ENCODE results near the gene CHI3L2.

The CHI3L2 gene

DNA sequence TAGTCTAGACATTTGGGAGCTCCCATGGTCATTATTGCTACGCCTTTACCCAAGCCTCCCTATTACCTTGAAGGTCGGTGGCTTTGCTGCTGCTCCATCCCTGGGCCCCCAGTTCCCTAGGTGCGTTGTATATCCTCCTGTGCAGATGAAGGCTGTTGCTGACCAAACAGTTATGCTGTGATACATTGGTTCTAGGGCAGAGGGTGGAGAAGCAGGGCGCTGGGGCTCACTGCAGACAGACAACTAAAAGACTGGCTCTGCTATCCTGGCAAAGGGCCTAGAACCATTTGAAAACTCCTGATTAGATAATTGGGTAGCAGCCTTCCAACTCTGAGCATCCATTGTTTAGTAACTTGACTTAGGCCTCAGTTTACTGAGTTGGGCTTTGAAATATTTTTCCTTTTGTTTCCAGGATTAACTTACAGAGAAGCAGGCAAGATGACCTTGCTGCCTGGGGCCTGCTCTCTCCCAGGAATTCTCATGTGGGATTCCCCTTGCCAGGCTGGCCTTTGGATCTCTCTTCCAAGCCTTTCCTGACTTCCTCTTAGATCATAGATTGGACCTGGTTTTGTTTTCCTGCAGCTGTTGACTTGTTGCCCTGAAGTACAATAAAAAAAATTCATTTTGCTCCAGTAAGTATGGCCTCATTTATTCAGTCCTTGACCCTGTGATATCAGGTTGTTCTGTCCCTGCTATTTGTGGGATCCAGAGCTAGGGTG lies 15.5 kb downstream of the CHI3L2 start:
- in situ Hi-C loops (cut with MboI; ENCODE audit: low pct_unique_long_range_greater_than_20kb, low sequenced_read_pairs, unreplicated experiment), result no loop called here
- no peak for DNase-seq (ENCODE audit: low spot score)
- TF ChIP-seq, protein P1, sequence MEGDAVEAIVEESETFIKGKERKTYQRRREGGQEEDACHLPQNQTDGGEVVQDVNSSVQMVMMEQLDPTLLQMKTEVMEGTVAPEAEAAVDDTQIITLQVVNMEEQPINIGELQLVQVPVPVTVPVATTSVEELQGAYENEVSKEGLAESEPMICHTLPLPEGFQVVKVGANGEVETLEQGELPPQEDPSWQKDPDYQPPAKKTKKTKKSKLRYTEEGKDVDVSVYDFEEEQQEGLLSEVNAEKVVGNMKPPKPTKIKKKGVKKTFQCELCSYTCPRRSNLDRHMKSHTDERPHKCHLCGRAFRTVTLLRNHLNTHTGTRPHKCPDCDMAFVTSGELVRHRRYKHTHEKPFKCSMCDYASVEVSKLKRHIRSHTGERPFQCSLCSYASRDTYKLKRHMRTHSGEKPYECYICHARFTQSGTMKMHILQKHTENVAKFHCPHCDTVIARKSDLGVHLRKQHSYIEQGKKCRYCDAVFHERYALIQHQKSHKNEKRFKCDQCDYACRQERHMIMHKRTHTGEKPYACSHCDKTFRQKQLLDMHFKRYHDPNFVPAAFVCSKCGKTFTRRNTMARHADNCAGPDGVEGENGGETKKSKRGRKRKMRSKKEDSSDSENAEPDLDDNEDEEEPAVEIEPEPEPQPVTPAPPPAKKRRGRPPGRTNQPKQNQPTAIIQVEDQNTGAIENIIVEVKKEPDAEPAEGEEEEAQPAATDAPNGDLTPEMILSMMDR (IDR thresholded peaks at IDR 0.05; ENCODE audit: extremely low read depth, insufficient read depth, missing control alignments), result no peak

- no peak for DNase-seq (ENCODE audit: low spot score)
- in situ Hi-C loops (cut with MboI; ENCODE audit: low pct_unique_long_range_greater_than_20kb, low sequenced_read_pairs, unreplicated experiment), result no loop called here
- TF ChIP-seq, protein P1 (IDR thresholded peaks at IDR 0.05; ENCODE audit: extremely low read depth, insufficient read depth, missing control alignments), result no peak
Observed at GRCh38 chr1:111247125-111247838, 19.8 kb downstream of the CHI3L2 start.

DNA sequence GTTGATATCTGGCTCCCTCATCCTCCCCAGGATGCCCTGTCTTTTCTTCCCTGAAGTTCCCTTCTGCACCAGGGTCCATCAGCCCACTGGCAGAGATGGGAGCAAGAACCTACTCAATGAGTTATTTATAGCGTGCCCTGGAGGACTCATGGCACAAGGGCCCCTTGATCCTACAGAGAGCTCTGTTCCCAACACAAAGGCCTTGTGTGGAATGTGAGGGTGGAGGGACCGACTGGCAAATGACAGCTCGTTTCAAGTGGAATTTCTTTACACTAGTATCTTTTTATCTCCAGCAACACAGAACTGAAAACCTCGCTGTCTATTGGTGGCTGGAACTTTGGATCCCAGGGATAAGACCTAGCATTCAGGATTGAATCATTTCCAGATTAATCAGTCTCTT lies 22.4 kb downstream of the CHI3L2 start:
- TF ChIP-seq, protein P1 (IDR thresholded peaks at IDR 0.05; ENCODE audit: extremely low read depth, insufficient read depth, missing control alignments), result no peak
- DNase-seq (ENCODE audit: low spot score), result no peak
- in situ Hi-C loops (cut with MboI; ENCODE audit: low pct_unique_long_range_greater_than_20kb, low sequenced_read_pairs, unreplicated experiment), result no loop called here

GRCh38 chr1:111251570-111251969 lies 24.1 kb downstream of the CHI3L2 start:
- in situ Hi-C loops (cut with MboI; ENCODE audit: low pct_unique_long_range_greater_than_20kb, low sequenced_read_pairs, unreplicated experiment), result no loop called here
- TF ChIP-seq, protein P1 (IDR thresholded peaks at IDR 0.05; ENCODE audit: extremely low read depth, insufficient read depth, missing control alignments), result no peak
- no peak for DNase-seq (ENCODE audit: low spot score)

- no peak for DNase-seq (ENCODE audit: low spot score)
- in situ Hi-C loops (cut with MboI; ENCODE audit: low pct_unique_long_range_greater_than_20kb, low sequenced_read_pairs, unreplicated experiment), result no loop called here
- TF ChIP-seq, protein P1 (IDR thresholded peaks at IDR 0.05; ENCODE audit: extremely low read depth, insufficient read depth, missing control alignments), result no peak
Observed at GRCh38 chr1:111252786-111253185, 25.3 kb downstream of the CHI3L2 start.

DNA sequence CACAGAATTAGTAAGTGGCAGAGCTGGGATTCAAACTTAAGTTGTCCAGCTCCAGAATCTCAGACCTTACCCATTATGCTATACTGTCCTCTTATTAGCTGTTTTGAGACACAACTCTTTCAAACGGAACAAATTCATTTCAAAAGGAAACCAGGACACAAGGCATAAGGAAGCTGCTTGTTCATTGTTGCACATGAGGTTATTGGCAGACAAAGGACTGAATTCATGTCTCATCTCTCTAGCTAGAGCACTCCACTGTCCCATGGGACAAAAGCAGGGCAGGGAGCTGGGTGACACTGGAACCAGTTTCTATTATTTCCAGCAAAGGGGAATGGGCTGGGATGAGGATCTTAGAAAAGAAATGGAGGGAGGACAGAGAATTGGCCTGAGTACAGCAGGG lies 26.4 kb downstream of the CHI3L2 start:
- no peak for DNase-seq (ENCODE audit: low spot score)
- in situ Hi-C loops (cut with MboI; ENCODE audit: low pct_unique_long_range_greater_than_20kb, low sequenced_read_pairs, unreplicated experiment), result no loop called here
- TF ChIP-seq, protein P1 (IDR thresholded peaks at IDR 0.05; ENCODE audit: extremely low read depth, insufficient read depth, missing control alignments), result no peak

Measured in GM13977 (cell line).